ENCODE measurements around the gene HCAR2. TPM values are rescaled to one million over a fixed set of nuclear protein-coding genes. Genes with fewer than 3 reads are reported as not detected.
A peak's percentile ranks its signal among the peaks of the same experiment; 100 is the strongest.

Gene HCAR2
- total and polyA plus RNA-seq, 2 of the 13 experiments (the other 11 are each of a cell fraction or from before 2014, with no cell fraction given), result 0.09 to 5.6 TPM

GRCh38 chr12:122752464-122753318 lies 49.5 kb upstream of the HCAR2 start, which contains the start of gene DENR (continued):
- TF ChIP-seq, protein P1, sequence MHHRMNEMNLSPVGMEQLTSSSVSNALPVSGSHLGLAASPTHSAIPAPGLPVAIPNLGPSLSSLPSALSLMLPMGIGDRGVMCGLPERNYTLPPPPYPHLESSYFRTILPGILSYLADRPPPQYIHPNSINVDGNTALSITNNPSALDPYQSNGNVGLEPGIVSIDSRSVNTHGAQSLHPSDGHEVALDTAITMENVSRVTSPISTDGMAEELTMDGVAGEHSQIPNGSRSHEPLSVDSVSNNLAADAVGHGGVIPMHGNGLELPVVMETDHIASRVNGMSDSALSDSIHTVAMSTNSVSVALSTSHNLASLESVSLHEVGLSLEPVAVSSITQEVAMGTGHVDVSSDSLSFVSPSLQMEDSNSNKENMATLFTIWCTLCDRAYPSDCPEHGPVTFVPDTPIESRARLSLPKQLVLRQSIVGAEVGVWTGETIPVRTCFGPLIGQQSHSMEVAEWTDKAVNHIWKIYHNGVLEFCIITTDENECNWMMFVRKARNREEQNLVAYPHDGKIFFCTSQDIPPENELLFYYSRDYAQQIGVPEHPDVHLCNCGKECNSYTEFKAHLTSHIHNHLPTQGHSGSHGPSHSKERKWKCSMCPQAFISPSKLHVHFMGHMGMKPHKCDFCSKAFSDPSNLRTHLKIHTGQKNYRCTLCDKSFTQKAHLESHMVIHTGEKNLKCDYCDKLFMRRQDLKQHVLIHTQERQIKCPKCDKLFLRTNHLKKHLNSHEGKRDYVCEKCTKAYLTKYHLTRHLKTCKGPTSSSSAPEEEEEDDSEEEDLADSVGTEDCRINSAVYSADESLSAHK (CRISPR knock-in tag; IDR thresholded peaks at IDR 0.05; ENCODE audit: borderline replicate concordance), result no peak
- TF ChIP-seq PLRG1 (conservative IDR thresholded peaks at IDR 0.05) (no peak), PRDM10 (CRISPR knock-in tag; IDR thresholded peaks at IDR 0.05; ENCODE audit: low read depth) (peak; percentile 75; the same call in 1 of the 2 replicates), SNAPC4 (CRISPR knock-in tag; IDR thresholded peaks at IDR 0.05) (peak; percentile 85), NRL (CRISPR knock-in tag; IDR thresholded peaks at IDR 0.05; ENCODE audit: borderline replicate concordance) (peak; percentile 65; the same call in 1 of the 2 replicates), ZNF557 (CRISPR knock-in tag; IDR thresholded peaks at IDR 0.05) (no peak), SATB2 (CRISPR knock-in tag; IDR thresholded peaks at IDR 0.05) (no peak), ZNF605 (CRISPR knock-in tag; IDR thresholded peaks at IDR 0.05) (no peak), MEF2D (CRISPR knock-in tag; IDR thresholded peaks at IDR 0.05) (peak; percentile 82), NBN (conservative IDR thresholded peaks at IDR 0.05) (no peak), KLF16 (CRISPR knock-in tag; IDR thresholded peaks at IDR 0.05) (peak; percentile 89 to 98; a peak in 3 of 4 replicates), CC2D1A (CRISPR knock-in tag; IDR thresholded peaks at IDR 0.05) (no peak), MED8 (CRISPR knock-in tag; IDR thresholded peaks at IDR 0.05; ENCODE audit: insufficient replicate concordance) (no peak), PHB2 (IDR thresholded peaks at IDR 0.05; ENCODE audit: partially characterized antibody) (no peak)
- TF ChIP-seq, protein P2, sequence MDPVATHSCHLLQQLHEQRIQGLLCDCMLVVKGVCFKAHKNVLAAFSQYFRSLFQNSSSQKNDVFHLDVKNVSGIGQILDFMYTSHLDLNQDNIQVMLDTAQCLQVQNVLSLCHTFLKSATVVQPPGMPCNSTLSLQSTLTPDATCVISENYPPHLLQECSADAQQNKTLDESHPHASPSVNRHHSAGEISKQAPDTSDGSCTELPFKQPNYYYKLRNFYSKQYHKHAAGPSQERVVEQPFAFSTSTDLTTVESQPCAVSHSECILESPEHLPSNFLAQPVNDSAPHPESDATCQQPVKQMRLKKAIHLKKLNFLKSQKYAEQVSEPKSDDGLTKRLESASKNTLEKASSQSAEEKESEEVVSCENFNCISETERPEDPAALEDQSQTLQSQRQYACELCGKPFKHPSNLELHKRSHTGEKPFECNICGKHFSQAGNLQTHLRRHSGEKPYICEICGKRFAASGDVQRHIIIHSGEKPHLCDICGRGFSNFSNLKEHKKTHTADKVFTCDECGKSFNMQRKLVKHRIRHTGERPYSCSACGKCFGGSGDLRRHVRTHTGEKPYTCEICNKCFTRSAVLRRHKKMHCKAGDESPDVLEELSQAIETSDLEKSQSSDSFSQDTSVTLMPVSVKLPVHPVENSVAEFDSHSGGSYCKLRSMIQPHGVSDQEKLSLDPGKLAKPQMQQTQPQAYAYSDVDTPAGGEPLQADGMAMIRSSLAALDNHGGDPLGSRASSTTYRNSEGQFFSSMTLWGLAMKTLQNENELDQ (CRISPR knock-in tag; IDR thresholded peaks at IDR 0.05; ENCODE audit: borderline replicate concordance), result no peak
